ENCODE data around the gene ASTL.

DNA sequence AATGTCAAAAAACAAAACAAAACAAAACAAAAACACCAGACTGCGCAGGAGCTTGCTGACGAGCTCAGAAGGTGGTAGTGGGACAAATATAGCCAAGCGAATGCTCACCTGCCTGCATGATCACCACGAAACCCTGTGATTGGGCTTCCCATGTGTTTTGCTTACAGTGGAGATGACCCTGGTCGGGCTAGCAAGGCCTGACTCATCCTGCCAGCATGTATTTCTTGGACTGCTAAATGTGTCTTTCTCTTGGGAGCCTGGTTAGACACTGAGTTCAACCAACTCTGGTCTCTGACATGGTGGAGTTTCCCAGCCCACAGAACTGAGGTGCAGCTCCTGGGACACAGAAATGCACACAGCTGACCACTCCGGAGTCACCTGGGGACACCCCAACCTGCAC lies 37.6 kb upstream of the ASTL start:
- TF ChIP-seq, protein P1, sequence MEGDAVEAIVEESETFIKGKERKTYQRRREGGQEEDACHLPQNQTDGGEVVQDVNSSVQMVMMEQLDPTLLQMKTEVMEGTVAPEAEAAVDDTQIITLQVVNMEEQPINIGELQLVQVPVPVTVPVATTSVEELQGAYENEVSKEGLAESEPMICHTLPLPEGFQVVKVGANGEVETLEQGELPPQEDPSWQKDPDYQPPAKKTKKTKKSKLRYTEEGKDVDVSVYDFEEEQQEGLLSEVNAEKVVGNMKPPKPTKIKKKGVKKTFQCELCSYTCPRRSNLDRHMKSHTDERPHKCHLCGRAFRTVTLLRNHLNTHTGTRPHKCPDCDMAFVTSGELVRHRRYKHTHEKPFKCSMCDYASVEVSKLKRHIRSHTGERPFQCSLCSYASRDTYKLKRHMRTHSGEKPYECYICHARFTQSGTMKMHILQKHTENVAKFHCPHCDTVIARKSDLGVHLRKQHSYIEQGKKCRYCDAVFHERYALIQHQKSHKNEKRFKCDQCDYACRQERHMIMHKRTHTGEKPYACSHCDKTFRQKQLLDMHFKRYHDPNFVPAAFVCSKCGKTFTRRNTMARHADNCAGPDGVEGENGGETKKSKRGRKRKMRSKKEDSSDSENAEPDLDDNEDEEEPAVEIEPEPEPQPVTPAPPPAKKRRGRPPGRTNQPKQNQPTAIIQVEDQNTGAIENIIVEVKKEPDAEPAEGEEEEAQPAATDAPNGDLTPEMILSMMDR (IDR thresholded peaks at IDR 0.05; ENCODE audit: low read depth, low read length, missing input control) = no peak
- TF ChIP-seq MAX (IDR thresholded peaks at IDR 0.05) (no peak), HNF4A (conservative IDR thresholded peaks at IDR 0.05) (no peak), GABPA (IDR thresholded peaks at IDR 0.05 in 1 of 2, conservative IDR thresholded peaks at IDR 0.05 in 1 of 2) (no peak), RAD21 (IDR thresholded peaks at IDR 0.05) (no peak), JUND (IDR thresholded peaks at IDR 0.05) (no peak), TAF1 (conservative IDR thresholded peaks at IDR 0.05) (no peak), FOXA2 (IDR thresholded peaks at IDR 0.05) (no peak), SP1 (IDR thresholded peaks at IDR 0.05) (no peak)
- TF ChIP-seq, protein P2, sequence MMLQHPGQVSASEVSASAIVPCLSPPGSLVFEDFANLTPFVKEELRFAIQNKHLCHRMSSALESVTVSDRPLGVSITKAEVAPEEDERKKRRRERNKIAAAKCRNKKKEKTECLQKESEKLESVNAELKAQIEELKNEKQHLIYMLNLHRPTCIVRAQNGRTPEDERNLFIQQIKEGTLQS (IDR thresholded peaks at IDR 0.05) = no peak

Data from liver (tissue), 3 donors.